GM19023 (cell line): Measurements from ENCODE around the gene EIF3B.
A peak's percentile ranks its signal among the peaks of the same experiment; 100 is the strongest.
"Not testable (repeated sequence)": the region's sequence is repeated elsewhere in the genome, so short reads cannot be mapped to it uniquely, and the experiment has no call there.

Experiments
- ATAC-seq: cut with Tn5 transposase; IDR thresholded peaks from one replicate; pipeline ENCODE4 v1.9.1; 2021; ENCODE audit warnings: mild to moderate bottlenecking, moderate library complexity; ENCODE audit not compliant: unreplicated experiment

Gene EIF3B

DNA sequence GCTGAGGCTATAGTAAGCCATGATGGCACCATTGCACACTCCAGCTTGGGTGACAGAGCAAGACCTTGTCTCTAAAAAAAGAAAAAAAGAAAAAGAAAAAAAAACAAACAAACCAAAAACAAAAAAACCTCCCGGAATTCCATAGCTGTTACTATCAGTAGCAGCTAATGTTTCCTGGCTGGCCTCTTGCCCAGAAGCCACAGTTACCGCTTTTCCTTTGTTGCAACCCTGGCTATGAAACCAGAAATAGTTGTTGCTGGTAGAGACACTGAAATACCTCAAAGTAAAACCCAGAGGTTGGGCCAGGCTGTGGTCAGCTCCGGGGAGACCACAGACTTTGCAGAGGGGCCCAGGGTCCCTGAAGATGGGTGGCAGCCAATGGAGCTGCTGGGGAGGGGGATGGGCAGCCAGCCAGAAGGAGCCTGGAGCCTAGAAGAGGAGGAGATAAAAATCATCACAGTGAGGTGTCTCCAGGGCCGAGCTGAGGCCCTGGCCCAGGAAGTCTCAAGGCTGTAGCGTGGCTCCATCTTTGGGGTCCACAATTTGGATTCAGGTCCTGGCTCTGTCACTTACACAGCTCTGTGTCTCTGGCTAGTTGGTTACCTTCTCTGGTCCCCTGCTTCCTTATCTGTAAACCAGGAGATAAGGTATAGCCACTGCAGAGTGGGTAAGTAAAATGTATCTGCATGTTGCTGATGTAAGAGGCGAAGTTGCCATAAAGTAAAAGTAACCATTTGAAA is 45.4 kb downstream of the EIF3B start:
- no peak for ATAC-seq

DNA sequence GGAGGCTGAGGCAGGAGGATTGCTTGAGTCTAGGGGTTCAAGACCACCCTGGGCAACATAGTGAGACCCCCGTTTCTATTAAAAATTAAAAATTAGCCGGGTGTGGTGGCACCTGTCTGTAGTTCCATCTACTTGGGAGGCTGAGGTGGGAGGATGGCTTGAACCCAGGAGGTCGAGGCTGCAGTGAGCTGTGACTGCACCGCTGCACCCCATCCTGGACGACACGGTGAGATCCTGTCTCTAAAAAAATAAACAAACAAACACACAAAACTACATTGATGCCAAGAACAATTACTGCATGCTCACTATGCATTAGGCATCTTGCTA is 48.0 kb downstream of the EIF3B start:
- ATAC-seq, result no peak

- ATAC-seq, result peak; percentile 59
These were observed 48.5 kb downstream of the EIF3B start, which contains the start of gene CHST12 for GRCh38 chr7:2403014-2403717. TSS of gene CHST12 (plus strand) at chr7:2403611. CDS start at chr7:2432640, 29,029 bp downstream.

DNA sequence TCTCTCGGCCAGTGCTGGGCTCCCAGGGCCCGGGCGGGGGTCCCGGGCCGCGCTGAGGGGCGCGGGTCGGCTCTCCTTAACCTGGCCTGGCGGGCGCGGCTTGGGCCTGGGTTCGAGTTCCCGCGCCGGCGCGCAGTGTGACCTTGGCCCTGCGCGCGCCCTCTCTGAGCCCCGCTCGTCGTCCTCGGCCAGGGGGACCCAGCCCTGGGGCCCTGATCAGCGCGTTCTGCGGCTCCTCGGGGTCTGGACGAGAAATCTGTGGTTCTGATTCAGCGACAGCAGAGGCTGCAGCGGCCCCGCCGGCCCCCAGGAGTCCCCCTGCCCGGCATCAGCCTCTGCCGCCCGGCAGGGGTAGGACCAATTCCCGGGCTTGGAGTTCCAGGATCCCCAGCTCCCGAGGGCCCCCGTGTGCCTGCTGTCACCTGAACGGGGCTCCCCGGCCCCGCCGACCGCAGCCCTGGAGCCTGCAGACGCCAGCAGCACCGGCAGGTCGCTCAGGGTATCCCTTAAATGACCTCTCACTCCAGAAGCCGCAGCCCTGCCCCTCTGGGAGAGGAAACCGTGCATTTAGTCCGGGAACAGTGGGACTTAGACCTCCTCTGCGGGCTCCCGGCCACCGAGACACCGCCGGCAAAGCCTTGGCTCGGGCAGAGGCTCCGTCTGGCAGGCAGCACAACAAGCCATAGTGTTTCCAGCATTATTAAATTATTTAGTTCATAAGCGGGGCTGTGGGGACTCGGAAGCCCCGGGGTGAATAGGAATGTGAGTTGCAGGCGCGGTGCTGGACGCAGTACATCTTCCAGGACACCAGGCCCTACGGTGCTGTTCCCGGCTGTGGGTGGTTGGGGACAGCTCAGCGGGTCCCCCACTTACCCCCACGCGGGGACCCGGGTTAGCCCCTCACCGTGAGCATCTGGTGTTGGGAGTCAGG is 49.4 kb downstream of the EIF3B start:
- peak; percentile 13 for ATAC-seq

DNA sequence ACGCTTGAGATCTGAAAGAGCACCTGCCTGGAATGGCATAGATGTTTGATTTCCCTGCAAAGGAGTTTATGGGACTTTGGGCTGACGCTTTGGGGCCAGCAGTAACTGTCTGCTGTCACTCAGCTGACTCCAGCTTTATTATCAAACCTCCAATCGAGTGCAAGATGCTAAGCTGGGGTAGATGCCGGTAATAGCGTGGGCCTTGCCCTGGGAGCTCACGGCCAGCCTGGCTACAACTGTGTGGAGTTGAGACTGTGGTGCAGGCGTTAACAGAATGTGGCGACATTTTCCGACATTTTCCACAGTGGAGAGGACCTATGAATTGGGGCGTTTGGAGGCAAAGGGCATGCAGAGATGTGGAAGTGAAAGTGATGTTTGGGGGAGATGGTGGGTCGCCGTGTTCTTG is 50.1 kb downstream of the EIF3B start:
- no peak for ATAC-seq

GRCh38 chr7:2405201-2405600 is 50.6 kb downstream of the EIF3B start:
- ATAC-seq, result no peak

- ATAC-seq, result peak; percentile 46
These were observed 51.1 kb downstream of the EIF3B start for GRCh38 chr7:2405601-2406345.

GRCh38 chr7:2409745-2410414 is 55.3 kb downstream of the EIF3B start:
- no peak for ATAC-seq

- ATAC-seq, result no peak
These were observed 56.4 kb downstream of the EIF3B start for GRCh38 chr7:2411049-2411448.

GRCh38 chr7:2411815-2412586 is 57.4 kb downstream of the EIF3B start:
- ATAC-seq, result no peak

- no peak for ATAC-seq
These were observed 58.1 kb downstream of the EIF3B start for GRCh38 chr7:2412587-2413201.

- no peak for ATAC-seq
These were observed 61.4 kb downstream of the EIF3B start for GRCh38 chr7:2416063-2416462.

GRCh38 chr7:2416650-2417049 is 62.0 kb downstream of the EIF3B start:
- ATAC-seq, result no peak

DNA sequence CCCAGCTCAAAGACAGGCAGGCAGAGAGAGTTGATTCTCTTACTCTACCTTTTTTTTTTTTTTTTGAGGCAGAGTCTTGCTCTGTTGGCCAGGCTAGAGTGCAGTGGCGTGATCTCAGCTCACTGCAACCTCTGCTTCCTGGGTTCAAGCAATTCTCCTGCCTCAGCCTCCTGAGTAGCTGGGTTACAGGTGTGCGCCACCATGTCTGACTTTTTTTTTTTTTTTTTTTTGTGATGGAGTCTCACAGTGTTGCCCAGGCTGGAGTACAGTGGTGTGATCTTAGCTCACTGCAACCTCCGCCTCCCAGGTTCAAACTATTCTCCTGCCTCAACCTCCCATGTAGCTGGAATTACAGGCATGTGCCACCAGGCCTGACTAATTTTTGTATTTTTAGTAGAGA is 62.6 kb downstream of the EIF3B start:
- ATAC-seq, result not testable (repeated sequence)

GRCh38 chr7:2417981-2418481 is 63.4 kb downstream of the EIF3B start:
- ATAC-seq, result no peak

DNA sequence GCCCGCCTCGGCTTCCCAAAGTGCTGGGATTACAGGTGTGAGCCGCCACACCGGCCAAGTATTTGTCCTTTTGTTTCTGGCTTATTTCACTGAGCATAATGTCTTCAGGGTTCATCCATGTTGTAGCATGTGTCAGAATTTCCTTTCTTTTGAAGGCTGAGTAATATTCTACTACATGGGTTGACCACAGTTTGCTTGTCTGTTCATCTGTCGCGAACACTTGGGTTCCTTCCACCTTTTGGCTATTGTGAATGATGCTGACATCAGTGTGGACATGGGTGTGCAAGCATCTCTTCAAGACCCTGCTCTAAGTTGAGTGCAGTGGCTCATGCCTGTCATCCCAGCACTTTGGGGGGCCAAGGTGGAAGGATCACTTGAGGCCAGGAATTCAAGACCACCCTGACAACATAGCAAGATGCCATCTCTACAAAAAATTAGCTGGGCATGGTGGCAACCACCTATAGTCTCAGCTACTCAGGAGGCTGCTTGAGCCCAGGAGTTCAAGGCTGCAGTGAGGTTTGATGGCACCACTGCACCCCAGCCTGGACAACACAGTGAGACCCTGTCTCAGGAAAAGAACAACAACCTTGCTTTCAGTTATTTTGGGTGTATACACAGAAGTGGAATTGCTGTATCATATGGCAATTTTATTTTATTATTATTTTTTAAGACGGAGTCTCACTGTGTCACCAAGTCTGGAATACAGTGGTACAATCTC is 65.7 kb downstream of the EIF3B start:
- no peak for ATAC-seq

- no peak for ATAC-seq
These were observed 67.3 kb downstream of the EIF3B start for GRCh38 chr7:2421943-2422310.

DNA sequence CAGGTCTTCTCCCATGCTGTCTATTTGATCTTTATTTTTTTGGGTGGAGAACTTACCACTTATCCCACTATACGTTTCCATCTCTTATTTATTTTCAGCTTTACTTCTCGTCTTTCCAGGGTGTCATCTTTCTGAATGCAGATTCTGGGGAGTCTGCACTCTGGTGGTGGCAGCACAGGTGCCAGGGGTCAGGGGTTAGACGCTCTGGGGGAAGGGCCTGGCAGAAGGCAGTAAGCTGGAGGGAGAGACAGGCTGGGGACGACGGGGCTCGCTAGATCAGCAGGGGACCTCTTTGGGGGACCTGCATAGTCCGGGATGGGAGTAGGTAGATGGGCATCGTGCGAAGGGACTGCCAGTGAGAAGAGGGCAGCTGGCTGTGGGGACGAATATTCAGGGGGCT is 71.1 kb downstream of the EIF3B start:
- no peak for ATAC-seq
